Endothelial cell of umbilical vein (primary cell): ENCODE data around the gene GALNT14. TPM values are rescaled to one million over a fixed set of nuclear protein-coding genes. Genes with fewer than 3 reads are reported as not detected.

Experiments
- BruUV-seq: library from RNA; stranded (reverse); fragments of 400-500 nt; replicated peaks from 2 replicates; lab custom pipeline; 2021; lab: Mats Ljungman, UMichigan
- CTCF ChIA-PET: fragments of 300-600, 350-600 bp; sonication (Branson Sonifier 250); formaldehyde crosslinking; loops from one replicate; lab custom pipeline; 2021; ENCODE audit warnings: antibody characterized with exemption, inconsistent platforms; lab: Charles Lee
- POLR2A ChIA-PET: fragments of 300-600, 350-600 bp; sonication (Branson Sonifier 250); formaldehyde crosslinking; loops from one replicate; lab custom pipeline; 2021; ENCODE audit warnings: antibody characterized with exemption, inconsistent platforms; lab: Charles Lee
- DNase-seq: peaks from one replicate; pipeline ENCODE4 v3.0.0-alpha.2; 2011; ENCODE audit warnings: low read depth, low spot score
- FAIRE-seq: peaks from 2 replicates; lab custom pipeline; 2011; peaks lifted over from hg19 to GRCh38; lab: Jason Lieb, UNC
- H2AFZ ChIP-seq: 2 replicates; pipeline ENCODE4 v1.6.0; 2012; ENCODE audit warnings: low read depth, low read length, control low read depth, inconsistent platforms
- H3K27ac ChIP-seq: 2 replicates; pipeline ENCODE4 v1.5.1; 2011; ENCODE audit warnings: low read depth, mild to moderate bottlenecking, control low read depth, low read length, moderate library complexity; ENCODE audit not compliant: insufficient read depth
- H3K27me3 ChIP-seq, 2 experiments: 2 replicates each; pipeline versions ENCODE4 v1.6.0 to v1.6.1; 2011; ENCODE audit warnings: low read length in 2 of 2, mixed read lengths in 1 of 2; ENCODE audit not compliant: control insufficient read depth in 2 of 2, insufficient read depth in 2 of 2
- H3K36me3 ChIP-seq, 2 experiments: 2 replicates in 1 of 2; 3 replicates in 1 of 2; pipeline ENCODE4 v1.5.1; 2011; ENCODE audit warnings: low read length in 2 of 2, mild to moderate bottlenecking in 1 of 2, moderate library complexity in 1 of 2; ENCODE audit not compliant: control insufficient read depth in 2 of 2, insufficient read depth in 2 of 2; ENCODE audit errors: extremely low read depth in 1 of 2
- H3K4me1 ChIP-seq: 3 replicates; pipeline ENCODE4 v1.5.1; 2011; ENCODE audit warnings: mild to moderate bottlenecking, low read length; ENCODE audit not compliant: control insufficient read depth, insufficient read depth; ENCODE audit errors: extremely low read depth
- H3K4me2 ChIP-seq: 2 replicates; pipeline ENCODE4 v1.6.1; 2011; ENCODE audit warnings: low read length, control low read depth, mixed read lengths; ENCODE audit not compliant: insufficient read depth
- H3K4me3 ChIP-seq, 3 experiments: fragments of 200-600 bp in 1 of 3; sonication (generic), shearing (Covaris generic) in 1 of 3; replicated peaks in 1 of 3; 2 replicates each; pipeline ENCODE4 v1.5.1; 2011 to 2016; ENCODE audit warnings: control low read depth in 3 of 3, low read length in 3 of 3, mild to moderate bottlenecking in 2 of 3, inconsistent platforms in 1 of 3, low read depth in 1 of 3, moderate library complexity in 1 of 3; ENCODE audit not compliant: insufficient read depth in 1 of 3
- H3K79me2 ChIP-seq: 2 replicates; pipeline ENCODE4 v1.6.0; 2012; ENCODE audit warnings: low read length, inconsistent platforms; ENCODE audit not compliant: control insufficient read depth, insufficient read depth
- H3K9ac ChIP-seq: replicated peaks from 2 replicates; pipeline ENCODE3; 2011; ENCODE audit warnings: low read length, control low read depth; ENCODE audit not compliant: insufficient read depth; ENCODE audit errors: extremely low read depth
- H3K9me1 ChIP-seq: replicated peaks from 3 replicates; pipeline ENCODE4 v1.6.0; 2011; ENCODE audit warnings: mild to moderate bottlenecking, low read length; ENCODE audit not compliant: control insufficient read depth, insufficient read depth; ENCODE audit errors: extremely low read depth
- H3K9me3 ChIP-seq: replicated peaks from 2 replicates; pipeline ENCODE4 v1.5.1; 2012; ENCODE audit warnings: low read length, inconsistent platforms; ENCODE audit not compliant: control insufficient read depth, insufficient read depth
- H4K20me1 ChIP-seq: replicated peaks from 2 replicates; pipeline ENCODE3; 2011; ENCODE audit warnings: mild to moderate bottlenecking, low read length; ENCODE audit not compliant: control insufficient read depth, insufficient read depth; ENCODE audit errors: extremely low read depth
- EZH2 ChIP-seq: IDR thresholded peaks from 2 replicates; pipeline ENCODE4 v1.6.1; 2012; ENCODE audit warnings: borderline replicate concordance, low read depth, mild to moderate bottlenecking, moderate library complexity, low read length, inconsistent platforms; ENCODE audit not compliant: severe bottlenecking
- FOS ChIP-seq: IDR thresholded peaks from 2 replicates; pipeline ENCODE4 v1.6.1; 2011; ENCODE audit warnings: mild to moderate bottlenecking, low read length, moderate library complexity, borderline replicate concordance; ENCODE audit not compliant: insufficient read depth
- JUN ChIP-seq: IDR thresholded peaks from 2 replicates; pipeline ENCODE4 v1.6.1; 2011; ENCODE audit warnings: borderline replicate concordance, low read depth; ENCODE audit not compliant: insufficient read length, insufficient read depth
- MYC ChIP-seq: IDR thresholded peaks from one replicate; pipeline ENCODE4 v1.6.1; 2011; ENCODE audit warnings: mild to moderate bottlenecking, low read depth, low read length
- POLR2A ChIP-seq: IDR thresholded peaks from 2 replicates; pipeline ENCODE4 v1.6.1; 2012; ENCODE audit warnings: low read depth, mild to moderate bottlenecking, control low read depth, low read length
- dilution Hi-C: fragments of 300-500 bp; cut with MboI; formaldehyde crosslinking; loops from one replicate; pipeline ENCODE4 v1.15.0; 2019; ENCODE audit warnings: low sequenced_read_pairs; ENCODE audit not compliant: extremely low pct_ligation_motif_present
- intact Hi-C: fragments of 100-400 bp; cut with micrococcal nuclease; formaldehyde crosslinking; loops from one replicate; pipeline ENCODE4 v1.10.0; 2022
- polyA plus RNA-seq, 4 experiments: library from polyadenylated mRNA; depleted of rRNA in 3 of 4; stranded (reverse) in 3 of 4; unstranded in 1 of 4; fragments of >200 nt; gene quantifications; 2 replicates each; pipeline versions ENCODE4 v1.2.1 to v1.2.3, GENCODE V29; 2011 to 2012; ENCODE audit warnings: missing spikeins in 1 of 4
- total RNA-seq: library from RNA; stranded (reverse); gene quantifications from 2 replicates; pipeline ENCODE4 v1.2.3, GENCODE V29; 2021

The GALNT14 gene
- total and polyA plus RNA-seq, 2 donors (not counting 3 experiments of a cell fraction or from before 2014, with no cell fraction given) = 0.04 to 0.40 TPM

GRCh38 chr2:30899516-30900054 lies 238.7 kb downstream of the GALNT14 start:
- no TSS peak for BruUV-seq
- H3K27me3 ChIP-seq = no peaks in the 10 kb centered on the region
- DNase-seq = no peak
- H3K4me3 ChIP-seq = no peak overlapping the region
- no peak for FAIRE-seq
- H3K36me3 ChIP-seq = no peaks in the 10 kb centered on the region
- H3K4me1 ChIP-seq = no peaks in the 10 kb centered on the region
- TF ChIP-seq FOS (no peak), POLR2A (no peak), JUN (no peak), EZH2 (no peak), MYC (no peak)
- ChIA-PET CTCF (no interaction called here), POLR2A (no interaction called here)
- no peaks in the 10 kb centered on the region for H3K9me1 ChIP-seq
- H4K20me1 ChIP-seq = no peaks in the 10 kb centered on the region
- no peak overlapping the region for H3K27ac ChIP-seq
- no peak overlapping the region for H2AFZ ChIP-seq
- dilution Hi-C loops = no loop called here
- H3K9ac ChIP-seq = no peak overlapping the region
- H3K79me2 ChIP-seq = no peaks in the 10 kb centered on the region
- no peak overlapping the region for H3K4me2 ChIP-seq
- peaks cover 4% of the 10 kb centered on the region for H3K9me3 ChIP-seq
- intact Hi-C loops = no loop called here

DNA sequence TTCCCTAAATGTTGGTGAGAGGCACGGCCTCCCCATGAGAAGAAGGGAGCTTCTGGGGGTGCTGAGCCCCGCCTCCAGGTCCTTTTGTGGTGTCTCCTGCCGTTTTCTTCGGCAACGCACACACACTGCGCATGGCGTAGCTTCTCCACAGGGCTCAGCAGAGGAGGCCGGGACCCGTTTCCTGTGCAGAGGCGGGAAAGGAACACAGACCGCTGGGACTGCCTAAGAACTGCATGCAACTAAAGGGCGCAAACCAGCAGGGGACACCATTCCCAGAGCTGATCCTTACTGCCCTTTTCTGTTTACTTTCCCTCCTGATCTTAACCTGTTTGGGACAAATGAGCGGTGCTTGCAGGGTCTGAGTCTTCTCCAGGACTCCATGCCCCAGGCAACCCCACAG lies 240.7 kb downstream of the GALNT14 start:
- dilution Hi-C loops (no loop called here), intact Hi-C loops (no loop called here)
- H3K4me1 ChIP-seq = no peaks in the 10 kb centered on the region
- H3K36me3 ChIP-seq = no peaks in the 10 kb centered on the region
- no peak overlapping the region for H3K9ac ChIP-seq
- H3K4me2 ChIP-seq = no peak overlapping the region
- DNase-seq (no peak), FAIRE-seq (no peak)
- ChIA-PET CTCF (no interaction called here), POLR2A (no interaction called here)
- BruUV-seq = no TSS peak
- H3K4me3 ChIP-seq = no peak overlapping the region
- no peaks in the 10 kb centered on the region for H3K79me2 ChIP-seq
- no peak overlapping the region for H3K27ac ChIP-seq
- H4K20me1 ChIP-seq = no peaks in the 10 kb centered on the region
- no peaks in the 10 kb centered on the region for H3K9me1 ChIP-seq
- peaks cover 2% of the 10 kb centered on the region for H3K9me3 ChIP-seq
- H3K27me3 ChIP-seq = no peaks in the 10 kb centered on the region
- no peak overlapping the region for H2AFZ ChIP-seq
- no peak for TF ChIP-seq JUN
